GM23338 (cell line): ENCODE measurements around the gene BDKRB1. TPM values are rescaled to one million over a fixed set of nuclear protein-coding genes. Genes with fewer than 3 reads are reported as not detected.

ENCODE experiments used
- ATAC-seq: fragments of 200-7000 bp; cut with Tn5 transposase; 3 replicates; pipeline ENCODE4 v1.9.1; 2020
- DNase-seq: peaks from one replicate; pipeline ENCODE4 v3.0.0-alpha.2; 2015; ENCODE audit warnings: low spot score
- H2AFZ ChIP-seq: fragments of 200-600 bp; sonication (generic); 2 replicates; pipeline ENCODE4 v1.8.0; 2016; ENCODE audit warnings: antibody characterized with exemption, mild to moderate bottlenecking, moderate library complexity
- H3F3A ChIP-seq: fragments of 200-600 bp; sonication (generic); replicated peaks from 2 replicates; pipeline ENCODE4 v1.8.0; 2017; ENCODE audit warnings: antibody characterized with exemption, mixed run types, low read depth
- H3K27ac ChIP-seq: fragments of 200-600 bp; sonication (generic); 2 replicates; pipeline ENCODE4 v1.6.1; 2016; ENCODE audit warnings: low read depth
- H3K27me3 ChIP-seq: fragments of 200-600 bp; sonication (generic); 2 replicates; pipeline ENCODE4 v1.8.0; 2016; ENCODE audit warnings: mild to moderate bottlenecking, mixed run types, moderate library complexity; ENCODE audit not compliant: insufficient read depth
- H3K36me3 ChIP-seq: fragments of 200-600 bp; sonication (generic); 2 replicates; pipeline ENCODE4 v1.8.0; 2016; ENCODE audit warnings: mild to moderate bottlenecking; ENCODE audit not compliant: insufficient read depth
- H3K4me1 ChIP-seq: fragments of 200-600 bp; sonication (generic); 2 replicates; pipeline ENCODE4 v1.8.0; 2016; ENCODE audit warnings: mild to moderate bottlenecking, moderate library complexity; ENCODE audit not compliant: insufficient read depth
- H3K4me2 ChIP-seq: fragments of 200-600 bp; sonication (generic); 2 replicates; pipeline ENCODE4 v1.7.1; 2017; ENCODE audit warnings: mixed run types
- H3K4me3 ChIP-seq: fragments of 200-600 bp; sonication (generic); 2 replicates; pipeline ENCODE4 v1.6.1; 2016; ENCODE audit warnings: mixed run types
- H3K79me2 ChIP-seq: fragments of 200-600 bp; sonication (generic); replicated peaks from 2 replicates; pipeline ENCODE4 v1.8.0; 2017; ENCODE audit warnings: mild to moderate bottlenecking; ENCODE audit not compliant: insufficient read depth
- H3K9me2 ChIP-seq: fragments of 200-600 bp; sonication (generic); 2 replicates; pipeline ENCODE4 v1.8.0; 2017; ENCODE audit not compliant: insufficient read depth
- H4K20me1 ChIP-seq: fragments of 200-600 bp; sonication (generic); replicated peaks from 2 replicates; pipeline ENCODE4 v1.8.0; 2017; ENCODE audit warnings: mild to moderate bottlenecking; ENCODE audit not compliant: insufficient read depth
- H3K27ac Mint-ChIP-seq: 2 replicates; pipeline ENCODE4 v1.8.0; 2020; ENCODE audit warnings: inconsistent platforms, mild to moderate bottlenecking, moderate library complexity, mixed read lengths
- H3K27me3 Mint-ChIP-seq: 3 replicates; pipeline ENCODE4 v1.8.0; 2022; ENCODE audit warnings: low read depth, mild to moderate bottlenecking, moderate library complexity, mixed read lengths, inconsistent platforms; ENCODE audit not compliant: insufficient read depth, poor library complexity
- H3K36me3 Mint-ChIP-seq: 3 replicates; pipeline ENCODE4 v1.8.0; 2021; ENCODE audit warnings: low read depth, mild to moderate bottlenecking, inconsistent platforms, moderate library complexity, mixed read lengths
- H3K4me1 Mint-ChIP-seq: 3 replicates; pipeline ENCODE4 v1.8.0; 2020; ENCODE audit warnings: mild to moderate bottlenecking, inconsistent platforms, mixed read lengths
- H3K4me3 Mint-ChIP-seq: 3 replicates; pipeline ENCODE4 v1.8.0; 2021; ENCODE audit warnings: moderate library complexity, mild to moderate bottlenecking, inconsistent platforms, mixed read lengths
- H3K9me3 Mint-ChIP-seq: 3 replicates; pipeline ENCODE4 v1.8.0; 2020; ENCODE audit warnings: moderate library complexity, mild to moderate bottlenecking, inconsistent platforms, mixed read lengths
- ETS1 ChIP-seq: IDR thresholded peaks from 2 replicates; pipeline ENCODE4 v1.6.1; 2016; ENCODE audit warnings: antibody characterized with exemption
- EZH2 ChIP-seq: fragments of 200-600 bp; sonication (generic); IDR thresholded peaks from one replicate; pipeline ENCODE4 v1.8.0; 2017; ENCODE audit warnings: antibody characterized with exemption, mild to moderate bottlenecking, low read depth; ENCODE audit not compliant: unreplicated experiment
- POLR2AphosphoS5 ChIP-seq: IDR thresholded peaks from 2 replicates; pipeline ENCODE4 v1.6.1; 2016; ENCODE audit warnings: antibody characterized with exemption, low read depth
- polyA plus RNA-seq: library from polyadenylated mRNA; unstranded; fragments of >200 nt; fragmentation: Nextera tagmentation; extraction: Ambion mirVana; gene quantifications from 2 replicates; pipeline ENCODE4 v1.2.1, GENCODE V29; 2016
- total RNA-seq: library from RNA; depleted of rRNA; stranded (reverse); fragments of >200 nt; shearing (Covaris generic); gene quantifications from 2 replicates; pipeline ENCODE4 v1.2.3, GENCODE V29; 2014
- TF ChIP-seq, protein P1 (sequence below): fragments of 250-450 bp; sonication (Bioruptor Pico); IDR thresholded peaks from 2 replicates; pipeline ENCODE4 v1.5.0; 2020; ENCODE audit warnings: mild to moderate bottlenecking, moderate library complexity

The BDKRB1 gene
- total and polyA plus RNA-seq, 2 experiments from 2014 or later, result not detected

- TF ChIP-seq POLR2AphosphoS5 (no peak), ETS1 (no peak), EZH2 (no peak)
Observed at GRCh38 chr14:96238676-96239265, 17.2 kb upstream of the BDKRB1 start (continued).

DNA sequence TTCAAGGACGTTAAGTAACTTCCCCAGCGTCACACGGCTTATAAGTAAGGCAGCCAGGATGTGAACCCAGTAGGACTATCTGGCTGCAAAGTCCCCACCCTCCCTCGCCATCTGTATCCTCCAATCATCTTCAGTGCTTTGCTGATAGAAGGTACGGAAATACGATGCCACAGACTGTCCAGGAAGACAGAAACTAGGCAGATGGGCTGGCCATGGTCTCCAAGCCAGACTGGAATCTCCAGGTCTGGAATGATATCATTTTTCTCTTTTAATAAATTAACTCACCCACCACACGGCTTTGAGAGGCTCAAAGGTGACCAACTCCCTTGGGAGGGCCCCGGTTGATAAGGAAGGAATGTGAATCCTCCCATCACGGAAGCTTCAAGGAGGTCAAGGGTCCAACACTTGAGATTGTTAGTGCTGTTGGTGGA is 16.3 kb upstream of the BDKRB1 start:
- Mint-ChIP-seq H3K4me3 (no peak overlapping the region), H3K9me3 (peaks cover 28% of the 10 kb centered on the region), H3K27me3 (peaks cover 8% of the 10 kb centered on the region), H3K36me3 (no peaks in the 10 kb centered on the region; the same call in 2 of the 3 replicates), H3K4me1 (peaks cover 8% of the 10 kb centered on the region), H3K27ac (no peak overlapping the region)
- TF ChIP-seq, protein P1, sequence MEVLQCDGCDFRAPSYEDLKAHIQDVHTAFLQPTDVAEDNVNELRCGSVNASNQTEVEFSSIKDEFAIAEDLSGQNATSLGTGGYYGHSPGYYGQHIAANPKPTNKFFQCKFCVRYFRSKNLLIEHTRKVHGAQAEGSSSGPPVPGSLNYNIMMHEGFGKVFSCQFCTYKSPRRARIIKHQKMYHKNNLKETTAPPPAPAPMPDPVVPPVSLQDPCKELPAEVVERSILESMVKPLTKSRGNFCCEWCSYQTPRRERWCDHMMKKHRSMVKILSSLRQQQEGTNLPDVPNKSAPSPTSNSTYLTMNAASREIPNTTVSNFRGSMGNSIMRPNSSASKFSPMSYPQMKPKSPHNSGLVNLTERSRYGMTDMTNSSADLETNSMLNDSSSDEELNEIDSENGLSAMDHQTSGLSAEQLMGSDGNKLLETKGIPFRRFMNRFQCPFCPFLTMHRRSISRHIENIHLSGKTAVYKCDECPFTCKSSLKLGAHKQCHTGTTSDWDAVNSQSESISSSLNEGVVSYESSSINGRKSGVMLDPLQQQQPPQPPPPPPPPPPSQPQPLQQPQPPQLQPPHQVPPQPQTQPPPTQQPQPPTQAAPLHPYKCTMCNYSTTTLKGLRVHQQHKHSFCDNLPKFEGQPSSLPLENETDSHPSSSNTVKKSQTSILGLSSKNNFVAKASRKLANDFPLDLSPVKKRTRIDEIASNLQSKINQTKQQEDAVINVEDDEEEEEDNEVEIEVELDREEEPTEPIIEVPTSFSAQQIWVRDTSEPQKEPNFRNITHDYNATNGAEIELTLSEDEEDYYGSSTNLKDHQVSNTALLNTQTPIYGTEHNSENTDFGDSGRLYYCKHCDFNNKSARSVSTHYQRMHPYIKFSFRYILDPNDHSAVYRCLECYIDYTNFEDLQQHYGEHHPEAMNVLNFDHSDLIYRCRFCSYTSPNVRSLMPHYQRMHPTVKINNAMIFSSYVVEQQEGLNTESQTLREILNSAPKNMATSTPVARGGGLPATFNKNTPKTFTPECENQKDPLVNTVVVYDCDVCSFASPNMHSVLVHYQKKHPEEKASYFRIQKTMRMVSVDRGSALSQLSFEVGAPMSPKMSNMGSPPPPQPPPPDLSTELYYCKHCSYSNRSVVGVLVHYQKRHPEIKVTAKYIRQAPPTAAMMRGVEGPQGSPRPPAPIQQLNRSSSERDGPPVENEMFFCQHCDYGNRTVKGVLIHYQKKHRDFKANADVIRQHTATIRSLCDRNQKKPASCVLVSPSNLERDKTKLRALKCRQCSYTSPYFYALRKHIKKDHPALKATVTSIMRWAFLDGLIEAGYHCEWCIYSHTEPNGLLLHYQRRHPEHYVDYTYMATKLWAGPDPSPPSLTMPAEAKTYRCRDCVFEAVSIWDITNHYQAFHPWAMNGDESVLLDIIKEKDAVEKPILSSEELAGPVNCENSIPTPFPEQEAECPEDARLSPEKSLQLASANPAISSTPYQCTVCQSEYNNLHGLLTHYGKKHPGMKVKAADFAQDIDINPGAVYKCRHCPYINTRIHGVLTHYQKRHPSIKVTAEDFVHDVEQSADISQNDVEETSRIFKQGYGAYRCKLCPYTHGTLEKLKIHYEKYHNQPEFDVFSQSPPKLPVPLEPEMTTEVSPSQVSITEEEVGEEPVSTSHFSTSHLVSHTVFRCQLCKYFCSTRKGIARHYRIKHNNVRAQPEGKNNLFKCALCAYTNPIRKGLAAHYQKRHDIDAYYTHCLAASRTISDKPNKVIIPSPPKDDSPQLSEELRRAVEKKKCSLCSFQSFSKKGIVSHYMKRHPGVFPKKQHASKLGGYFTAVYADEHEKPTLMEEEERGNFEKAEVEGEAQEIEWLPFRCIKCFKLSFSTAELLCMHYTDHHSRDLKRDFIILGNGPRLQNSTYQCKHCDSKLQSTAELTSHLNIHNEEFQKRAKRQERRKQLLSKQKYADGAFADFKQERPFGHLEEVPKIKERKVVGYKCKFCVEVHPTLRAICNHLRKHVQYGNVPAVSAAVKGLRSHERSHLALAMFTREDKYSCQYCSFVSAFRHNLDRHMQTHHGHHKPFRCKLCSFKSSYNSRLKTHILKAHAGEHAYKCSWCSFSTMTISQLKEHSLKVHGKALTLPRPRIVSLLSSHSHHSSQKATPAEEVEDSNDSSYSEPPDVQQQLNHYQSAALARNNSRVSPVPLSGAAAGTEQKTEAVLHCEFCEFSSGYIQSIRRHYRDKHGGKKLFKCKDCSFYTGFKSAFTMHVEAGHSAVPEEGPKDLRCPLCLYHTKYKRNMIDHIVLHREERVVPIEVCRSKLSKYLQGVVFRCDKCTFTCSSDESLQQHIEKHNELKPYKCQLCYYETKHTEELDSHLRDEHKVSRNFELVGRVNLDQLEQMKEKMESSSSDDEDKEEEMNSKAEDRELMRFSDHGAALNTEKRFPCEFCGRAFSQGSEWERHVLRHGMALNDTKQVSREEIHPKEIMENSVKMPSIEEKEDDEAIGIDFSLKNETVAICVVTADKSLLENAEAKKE (CRISPR knock-in tag), result no peak
- Histone ChIP-seq H3K36me3 (no peaks in the 10 kb centered on the region), H3K4me1 (peaks cover 11% of the 10 kb centered on the region; the same call in 1 of the 2 replicates), H3K4me3 (no peak overlapping the region), H3K27ac (no peak overlapping the region), H2AFZ (no peak overlapping the region), H3K4me2 (no peak overlapping the region), H4K20me1 (no peaks in the 10 kb centered on the region), H3F3A (no peaks in the 10 kb centered on the region), H3K27me3 (peaks cover 7% of the 10 kb centered on the region), H3K9me2 (peaks cover 5% of the 10 kb centered on the region; the same call in 1 of the 2 replicates), H3K79me2 (no peaks in the 10 kb centered on the region)
- no peak for DNase-seq
- ATAC-seq, result no peak
